BLaER1 (cell line): ENCODE data around the gene DCTN3.

Experiments
- H3K27ac ChIP-seq: shearing (Covaris generic); formaldehyde crosslinking; 2 replicates; pipeline ENCODE4 v1.8.1; 2022
- H3K27me3 ChIP-seq: shearing (Covaris generic); formaldehyde crosslinking; 2 replicates; pipeline ENCODE4 v1.8.1; 2022
- H3K36me3 ChIP-seq: shearing (Covaris generic); formaldehyde crosslinking; 2 replicates; pipeline ENCODE4 v1.8.1; 2022
- H3K4me1 ChIP-seq: shearing (Covaris generic); formaldehyde crosslinking; 2 replicates; pipeline ENCODE4 v1.8.1; 2022
- H3K4me2 ChIP-seq: shearing (Covaris generic); formaldehyde crosslinking; 2 replicates; pipeline ENCODE4 v1.8.1; 2022
- H3K4me3 ChIP-seq: shearing (Covaris generic); formaldehyde crosslinking; 2 replicates; pipeline ENCODE4 v1.8.1; 2022
- H3K9ac ChIP-seq: shearing (Covaris generic); formaldehyde crosslinking; 2 replicates; pipeline ENCODE4 v1.8.1; 2022
- H3K9me3 ChIP-seq: shearing (Covaris generic); formaldehyde crosslinking; 2 replicates; pipeline ENCODE4 v1.8.1; 2022
- H4K20me1 ChIP-seq: shearing (Covaris generic); formaldehyde crosslinking; 2 replicates; pipeline ENCODE4 v1.8.1; 2022
- Cebpa-rat ChIP-seq: shearing (Covaris generic); IDR thresholded peaks from 2 replicates; pipeline ENCODE4 v1.8.1; 2022

Gene DCTN3

DNA sequence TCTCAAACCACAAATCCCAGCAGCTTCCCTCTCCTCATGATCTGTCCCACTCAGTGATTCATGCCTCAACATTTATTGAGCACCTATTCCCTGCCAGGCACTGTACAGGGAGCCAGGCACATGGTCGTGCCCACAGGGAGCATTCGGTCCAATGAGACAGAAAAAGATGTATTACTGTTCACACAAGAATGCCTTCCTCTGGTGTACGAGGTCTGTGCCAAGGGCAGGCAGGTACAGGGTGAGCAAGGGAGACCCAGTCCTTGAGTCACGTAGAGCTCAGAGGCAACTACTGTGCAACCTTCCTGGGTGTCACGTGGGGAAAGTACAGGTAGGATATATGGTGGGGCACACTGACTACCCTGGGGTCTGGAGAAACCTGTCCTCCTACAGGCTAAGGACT, 35.3 kb downstream of the DCTN3 start:
- Histone ChIP-seq H4K20me1 (peaks cover 58% of the 10 kb centered on the region), H3K27me3 (peaks cover 76% of the 10 kb centered on the region), H3K4me1 (peaks cover 32% of the 10 kb centered on the region), H3K9me3 (no peaks in the 10 kb centered on the region), H3K9ac (no peak overlapping the region), H3K36me3 (no peaks in the 10 kb centered on the region), H3K4me3 (no peak overlapping the region), H3K27ac (no peak overlapping the region), H3K4me2 (peak overlapping the region; percentile 80)
- TF ChIP-seq Cebpa-rat: no peak

DNA sequence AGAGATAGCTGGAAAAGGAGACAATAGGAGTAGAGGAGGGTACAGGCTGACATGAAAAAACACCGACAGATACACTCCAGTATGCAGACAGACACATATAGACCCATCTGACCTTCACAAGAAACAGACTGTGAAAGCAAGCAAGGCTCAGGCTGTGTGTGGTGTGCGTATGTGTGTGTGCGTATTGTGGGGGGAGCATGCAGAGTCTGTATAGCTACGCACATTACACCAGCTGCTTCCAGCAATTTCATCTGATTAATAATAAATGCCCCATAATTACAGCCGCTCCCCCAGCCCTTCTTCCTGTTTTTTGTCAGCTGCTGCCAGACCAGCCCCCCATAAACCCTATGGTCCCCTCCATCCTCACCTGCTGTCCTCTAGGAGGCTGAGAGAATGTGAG, 37.5 kb downstream of the DCTN3 start:
- Histone ChIP-seq H3K4me3 (no peak overlapping the region), H4K20me1 (peaks cover 54% of the 10 kb centered on the region), H3K36me3 (no peaks in the 10 kb centered on the region), H3K27ac (no peak overlapping the region), H3K4me1 (peaks cover 18% of the 10 kb centered on the region), H3K27me3 (peaks cover 76% of the 10 kb centered on the region), H3K9ac (no peak overlapping the region), H3K9me3 (no peaks in the 10 kb centered on the region), H3K4me2 (no peak overlapping the region)
- no peak for TF ChIP-seq Cebpa-rat

GRCh38 chr9:34581318-34581717, 39.0 kb downstream of the DCTN3 start:
- no peak overlapping the region for H3K9ac ChIP-seq
- no peaks in the 10 kb centered on the region for H3K9me3 ChIP-seq
- no peak for TF ChIP-seq Cebpa-rat
- H3K4me3 ChIP-seq: no peak overlapping the region
- H3K36me3 ChIP-seq: no peaks in the 10 kb centered on the region
- no peak overlapping the region for H3K4me2 ChIP-seq
- H3K4me1 ChIP-seq: peaks cover 18% of the 10 kb centered on the region
- H4K20me1 ChIP-seq: peaks cover 51% of the 10 kb centered on the region
- H3K27me3 ChIP-seq: peaks cover 76% of the 10 kb centered on the region
- H3K27ac ChIP-seq: no peak overlapping the region

GRCh38 chr9:34580358-34580757, 39.9 kb downstream of the DCTN3 start:
- no peaks in the 10 kb centered on the region for H3K9me3 ChIP-seq
- no peak overlapping the region for H3K27ac ChIP-seq
- no peaks in the 10 kb centered on the region for H3K36me3 ChIP-seq
- no peak overlapping the region for H3K9ac ChIP-seq
- H3K4me1 ChIP-seq: peaks cover 9% of the 10 kb centered on the region
- no peak for TF ChIP-seq Cebpa-rat
- no peak overlapping the region for H3K4me2 ChIP-seq
- peaks cover 47% of the 10 kb centered on the region for H4K20me1 ChIP-seq
- H3K4me3 ChIP-seq: no peak overlapping the region
- H3K27me3 ChIP-seq: peaks cover 75% of the 10 kb centered on the region

DNA sequence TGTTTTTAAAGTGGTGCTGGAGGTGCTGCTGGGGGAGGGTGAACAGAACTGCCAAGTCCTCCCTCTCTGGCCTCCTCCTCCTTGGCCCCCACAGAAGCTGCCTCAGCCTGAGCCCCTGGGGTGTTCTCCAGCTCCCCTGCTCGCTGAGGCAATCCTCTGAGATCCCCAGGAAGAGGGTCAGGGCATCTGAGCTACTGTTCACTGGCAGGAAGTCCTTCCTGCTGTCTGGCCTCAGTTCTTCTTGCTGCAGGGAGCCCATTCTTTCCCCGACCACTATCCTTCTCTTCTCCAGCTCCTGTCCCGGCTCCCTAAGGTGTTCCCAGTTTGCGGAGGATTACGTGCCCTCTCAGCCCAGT, 40.5 kb downstream of the DCTN3 start:
- no peak overlapping the region for H3K4me2 ChIP-seq
- no peak overlapping the region for H3K4me3 ChIP-seq
- no peak for TF ChIP-seq Cebpa-rat
- peaks cover 3% of the 10 kb centered on the region for H3K4me1 ChIP-seq
- no peak overlapping the region for H3K9ac ChIP-seq
- H3K36me3 ChIP-seq: no peaks in the 10 kb centered on the region
- H3K27me3 ChIP-seq: peaks cover 75% of the 10 kb centered on the region
- H3K9me3 ChIP-seq: no peaks in the 10 kb centered on the region
- no peak overlapping the region for H3K27ac ChIP-seq
- peaks cover 46% of the 10 kb centered on the region for H4K20me1 ChIP-seq

DNA sequence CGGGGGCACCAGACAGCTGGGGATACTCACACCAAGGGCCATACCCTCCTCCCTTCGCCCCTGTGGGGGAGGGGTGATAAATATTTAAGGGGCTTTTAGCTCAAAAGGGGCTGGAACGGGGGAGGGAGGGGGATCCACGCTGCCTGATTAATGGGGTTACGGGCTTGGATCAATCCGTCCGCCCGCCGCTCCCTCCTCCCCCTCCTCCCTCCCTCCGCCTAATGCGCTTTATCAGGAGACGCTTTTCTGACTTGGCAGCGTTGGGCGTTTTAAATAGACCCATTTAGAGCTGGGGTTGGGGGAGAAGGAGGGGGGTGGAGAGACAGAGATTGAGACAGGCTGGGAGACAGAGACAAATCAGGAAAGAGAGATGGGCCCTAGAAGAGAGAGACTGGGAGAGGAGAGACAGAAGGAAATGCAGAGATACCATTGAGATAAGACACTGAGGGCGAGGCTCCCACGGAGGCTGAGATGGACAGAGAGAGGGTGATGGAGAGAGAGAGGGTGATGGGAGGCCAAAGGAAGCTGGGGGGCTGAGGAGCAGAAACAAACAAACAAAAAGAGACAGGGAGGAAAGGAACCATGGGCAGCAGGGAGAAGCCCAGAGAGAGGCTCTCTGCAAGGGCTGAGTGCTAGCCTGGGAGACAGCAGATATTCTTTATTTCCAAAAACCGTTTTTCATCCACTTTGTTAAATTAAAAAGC, 41.0 kb downstream of the DCTN3 start:
- Histone ChIP-seq H3K27me3 (peaks cover 75% of the 10 kb centered on the region), H3K27ac (no peak overlapping the region), H3K4me2 (no peak overlapping the region), H3K36me3 (no peaks in the 10 kb centered on the region), H3K9ac (no peak overlapping the region), H3K9me3 (no peaks in the 10 kb centered on the region), H3K4me3 (no peak overlapping the region), H4K20me1 (peaks cover 46% of the 10 kb centered on the region), H3K4me1 (no peaks in the 10 kb centered on the region)
- no peak for TF ChIP-seq Cebpa-rat

DNA sequence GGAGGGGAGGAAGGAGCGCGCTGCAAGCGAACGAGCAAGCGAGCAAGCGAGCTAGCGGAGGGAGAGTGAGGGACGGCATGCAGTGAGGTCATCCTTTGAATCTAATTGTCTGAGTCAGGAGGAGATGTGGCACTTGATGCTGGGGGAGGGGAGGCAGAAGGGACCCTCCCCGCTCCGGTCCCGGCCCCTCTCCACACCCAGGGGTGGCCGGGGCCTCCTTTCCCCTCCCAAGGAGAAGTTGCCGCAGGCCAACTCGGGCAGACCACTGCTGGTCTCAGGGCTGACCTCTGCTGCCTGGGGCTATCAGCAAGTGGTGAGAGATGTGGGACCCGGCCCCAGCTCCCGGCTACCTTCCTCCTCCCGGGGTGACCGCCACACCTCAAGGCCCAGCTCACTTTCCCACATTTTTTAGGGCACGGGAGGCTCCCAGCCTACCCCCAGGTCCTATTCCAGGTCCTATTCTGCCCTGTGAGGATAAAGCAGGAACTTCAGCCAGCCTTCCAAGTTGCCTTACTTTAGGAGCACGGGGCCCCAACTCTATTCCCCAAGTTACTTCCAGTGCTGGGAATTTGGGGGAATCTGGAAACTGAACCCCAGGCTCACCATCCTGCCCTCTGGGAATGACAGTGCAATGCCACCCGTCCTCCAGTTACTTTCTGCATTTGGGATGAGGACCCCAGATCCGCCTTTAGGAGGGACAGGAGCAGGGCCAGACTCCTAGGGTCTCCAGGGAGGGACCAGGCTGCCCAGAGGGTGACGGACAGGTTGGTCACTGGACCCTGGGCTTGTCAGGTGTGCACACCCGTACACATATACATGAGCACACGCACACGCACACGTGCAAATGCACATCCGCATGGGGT, 41.8 kb downstream of the DCTN3 start:
- Histone ChIP-seq H4K20me1 (peaks cover 46% of the 10 kb centered on the region), H3K9ac (no peak overlapping the region), H3K4me1 (no peaks in the 10 kb centered on the region), H3K4me3 (no peak overlapping the region), H3K4me2 (no peak overlapping the region), H3K27ac (no peak overlapping the region), H3K9me3 (no peaks in the 10 kb centered on the region), H3K36me3 (no peaks in the 10 kb centered on the region), H3K27me3 (peaks cover 77% of the 10 kb centered on the region)
- no peak for TF ChIP-seq Cebpa-rat

DNA sequence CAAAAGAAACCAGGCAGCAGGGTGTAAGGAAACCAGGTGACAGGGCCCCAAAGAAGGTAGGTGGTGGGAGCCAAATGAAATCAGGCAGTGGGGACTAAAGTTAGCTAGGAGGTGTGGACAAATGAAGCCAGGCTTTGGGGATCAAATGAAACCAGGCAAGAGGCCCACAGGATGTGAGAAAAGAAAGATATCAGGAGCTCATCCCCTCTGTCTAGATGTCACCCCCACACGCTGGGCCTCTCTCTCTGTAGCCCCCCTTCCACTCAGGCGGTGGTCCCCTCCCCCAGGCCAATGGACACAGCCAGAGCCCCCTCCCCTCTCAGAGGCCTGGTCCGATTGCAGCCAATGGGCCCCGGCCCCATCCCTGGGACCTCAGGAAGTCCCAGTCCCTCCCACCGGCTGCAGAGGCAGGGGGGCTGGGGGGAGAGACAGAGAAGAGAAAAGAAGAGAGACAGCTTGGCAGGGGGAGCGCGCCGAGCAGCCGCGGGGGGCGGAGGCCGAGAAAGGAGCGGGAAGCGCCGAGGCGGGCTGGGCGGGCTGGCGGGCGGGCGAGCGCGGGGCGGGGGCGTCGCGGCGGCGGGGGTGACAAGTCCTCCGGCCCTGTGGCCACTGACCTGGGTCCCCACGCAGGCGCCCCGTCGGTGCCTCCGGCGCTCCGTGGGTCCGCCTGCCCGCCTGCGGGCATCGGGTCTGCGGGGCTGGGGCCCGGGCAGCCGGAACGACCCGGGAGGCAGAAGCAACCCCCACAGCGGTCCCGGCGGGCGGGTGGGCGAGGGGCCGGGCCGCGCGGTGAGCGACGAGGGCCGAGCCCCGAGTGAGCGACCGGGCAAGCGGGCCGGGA, 42.7 kb downstream of the DCTN3 start:
- no peaks in the 10 kb centered on the region for H3K9me3 ChIP-seq
- no peaks in the 10 kb centered on the region for H3K36me3 ChIP-seq
- H3K27ac ChIP-seq: no peak overlapping the region
- H3K4me2 ChIP-seq: no peak overlapping the region
- no peaks in the 10 kb centered on the region for H3K4me1 ChIP-seq
- no peak overlapping the region for H3K4me3 ChIP-seq
- H4K20me1 ChIP-seq: peaks cover 46% of the 10 kb centered on the region
- H3K9ac ChIP-seq: no peak overlapping the region
- no peak for TF ChIP-seq Cebpa-rat
- H3K27me3 ChIP-seq: peaks cover 78% of the 10 kb centered on the region

- Histone ChIP-seq H3K4me1 (no peaks in the 10 kb centered on the region), H3K27ac (no peak overlapping the region), H3K4me2 (no peak overlapping the region), H3K27me3 (peaks cover 78% of the 10 kb centered on the region), H3K4me3 (no peak overlapping the region), H4K20me1 (peaks cover 46% of the 10 kb centered on the region), H3K36me3 (no peaks in the 10 kb centered on the region), H3K9me3 (no peaks in the 10 kb centered on the region), H3K9ac (no peak overlapping the region)
- TF ChIP-seq Cebpa-rat: no peak
Measured at GRCh38 chr9:34576597-34577399, 43.5 kb downstream of the DCTN3 start.
